Osteocyte (in vitro differentiated cells): ENCODE data around the gene BRD9. TPM values are rescaled to one million over a fixed set of nuclear protein-coding genes. Genes with fewer than 3 reads are reported as not detected.
A peak's percentile ranks its signal among the peaks of the same experiment; 100 is the strongest.
"Not testable (repeated sequence)": the region's sequence is repeated elsewhere in the genome, so short reads cannot be mapped to it uniquely, and the experiment has no call there.

Source experiments
- DNase-seq: peaks from one replicate; pipeline ENCODE4 v3.0.0; 2021; ENCODE audit warnings: mixed read lengths; ENCODE audit not compliant: unreplicated experiment; ENCODE audit errors: extremely low spot score
- H3K27ac Mint-ChIP-seq: one replicate; pipeline ENCODE4 v1.8.0; 2021; ENCODE audit warnings: mild to moderate bottlenecking, mixed read lengths; ENCODE audit not compliant: unreplicated experiment
- H3K27me3 Mint-ChIP-seq: one replicate; pipeline ENCODE4 v1.8.0; 2021; ENCODE audit warnings: mixed read lengths; ENCODE audit not compliant: unreplicated experiment
- H3K36me3 Mint-ChIP-seq: one replicate; pipeline ENCODE4 v1.8.0; 2021; ENCODE audit warnings: mixed read lengths; ENCODE audit not compliant: unreplicated experiment
- H3K4me1 Mint-ChIP-seq: one replicate; pipeline ENCODE4 v1.8.0; 2021; ENCODE audit warnings: mixed read lengths; ENCODE audit not compliant: unreplicated experiment
- H3K4me3 Mint-ChIP-seq: one replicate; pipeline ENCODE4 v1.8.0; 2021; ENCODE audit warnings: mild to moderate bottlenecking, moderate library complexity, mixed read lengths; ENCODE audit not compliant: unreplicated experiment
- H3K9me3 Mint-ChIP-seq: one replicate; pipeline ENCODE4 v1.8.0; 2021; ENCODE audit warnings: mixed read lengths; ENCODE audit not compliant: unreplicated experiment
- CTCF ChIP-seq: fragments of 200-600 bp; sonication (generic); IDR thresholded peaks from 2 replicates; pipeline ENCODE4 v1.5.0; 2021; ENCODE audit warnings: antibody characterized with exemption, mild to moderate bottlenecking, moderate library complexity
- total RNA-seq: library from RNA; stranded (reverse); gene quantifications from 2 replicates; pipeline ENCODE4 v1.2.1, GENCODE V29; 2021

BRD9 gene
- total RNA-seq, 1 donor from 2014 or later: 39.4 TPM

- H3K27me3 Mint-ChIP-seq: peaks cover 55% of the 10 kb centered on the region
- no peaks in the 10 kb centered on the region for H3K4me1 Mint-ChIP-seq
- DNase-seq: peak; percentile 42
- no peak overlapping the region for H3K27ac Mint-ChIP-seq
- no peaks in the 10 kb centered on the region for H3K36me3 Mint-ChIP-seq
- H3K4me3 Mint-ChIP-seq: no peak overlapping the region
- H3K9me3 Mint-ChIP-seq: no peaks in the 10 kb centered on the region
- no peak for TF ChIP-seq CTCF
Observed at GRCh38 chr5:935510-936084, 43.0 kb upstream of the BRD9 start.

- not testable (repeated sequence) for H3K27ac Mint-ChIP-seq, H3K4me3 Mint-ChIP-seq, H3K36me3 Mint-ChIP-seq, H3K4me1 Mint-ChIP-seq, H3K9me3 Mint-ChIP-seq
- H3K27me3 Mint-ChIP-seq: peaks cover 58% of the 10 kb centered on the region
- DNase-seq: peak; percentile 46
- peak; percentile 46 for TF ChIP-seq CTCF
Observed at GRCh38 chr5:934381-934967, 41.9 kb upstream of the BRD9 start.

GRCh38 chr5:933951-934350, 41.4 kb upstream of the BRD9 start:
- DNase-seq: peak; percentile 62

GRCh38 chr5:933251-933861, 40.8 kb upstream of the BRD9 start:
- no peak for TF ChIP-seq CTCF
- H3K36me3 Mint-ChIP-seq: no peaks in the 10 kb centered on the region
- no peak for DNase-seq
- H3K4me1 Mint-ChIP-seq: no peaks in the 10 kb centered on the region
- H3K27me3 Mint-ChIP-seq: peaks cover 48% of the 10 kb centered on the region
- no peak overlapping the region for H3K27ac Mint-ChIP-seq
- no peaks in the 10 kb centered on the region for H3K9me3 Mint-ChIP-seq
- H3K4me3 Mint-ChIP-seq: no peak overlapping the region

More at GRCh38 chr5:933951-934350, 41.4 kb upstream of the BRD9 start:
- H3K27me3 Mint-ChIP-seq: peaks cover 53% of the 10 kb centered on the region
- not testable (repeated sequence) for H3K27ac Mint-ChIP-seq, H3K4me3 Mint-ChIP-seq, H3K9me3 Mint-ChIP-seq, H3K36me3 Mint-ChIP-seq, H3K4me1 Mint-ChIP-seq

GRCh38 chr5:932628-933250, 40.1 kb upstream of the BRD9 start:
- no peaks in the 10 kb centered on the region for H3K9me3 Mint-ChIP-seq
- no peaks in the 10 kb centered on the region for H3K36me3 Mint-ChIP-seq
- no peak overlapping the region for H3K4me3 Mint-ChIP-seq
- H3K27me3 Mint-ChIP-seq: peaks cover 45% of the 10 kb centered on the region
- no peak for DNase-seq
- no peak overlapping the region for H3K27ac Mint-ChIP-seq
- H3K4me1 Mint-ChIP-seq: no peaks in the 10 kb centered on the region
- no peak for TF ChIP-seq CTCF
